HL-60 (cell line): ENCODE data around the gene MACROD1.

Experiments used
- DNase-seq, 2 experiments: peaks; one replicate each; pipeline ENCODE4 v3.0.0-alpha.2; 2010 to 2020; ENCODE audit warnings: low read depth in 1 of 2, low spot score in 1 of 2
- H3K27ac ChIP-seq: fragments of 250-450 bp; sonication (Bioruptor Pico); replicated peaks from 2 replicates; pipeline ENCODE4 v1.5.1; 2020; ENCODE audit warnings: mild to moderate bottlenecking, moderate library complexity
- H3K27me3 ChIP-seq: fragments of 250-450 bp; sonication (Bioruptor Pico); 2 replicates; pipeline ENCODE4 v1.5.1; 2021; ENCODE audit warnings: mild to moderate bottlenecking, moderate library complexity; ENCODE audit not compliant: insufficient read depth, poor library complexity, severe bottlenecking
- H3K4me3 ChIP-seq: replicated peaks from 2 replicates; pipeline ENCODE4 v1.5.1; 2011; ENCODE audit warnings: mild to moderate bottlenecking, control low read depth, low read length; ENCODE audit not compliant: insufficient read depth
- GABPA ChIP-seq: IDR thresholded peaks from 2 replicates; pipeline ENCODE4 v1.6.1; 2012; ENCODE audit warnings: low read depth
- POLR2AphosphoS5 ChIP-seq: IDR thresholded peaks from 2 replicates; pipeline ENCODE4 v1.6.1; 2012; ENCODE audit warnings: low read depth
- SPI1 ChIP-seq: IDR thresholded peaks from 2 replicates; pipeline ENCODE4 v1.6.1; 2012; ENCODE audit warnings: low read depth, mild to moderate bottlenecking, borderline replicate concordance
- TF ChIP-seq, protein P1 (sequence below): IDR thresholded peaks from 2 replicates; pipeline ENCODE4 v1.6.1; 2012; ENCODE audit warnings: low read depth; ENCODE audit not compliant: insufficient replicate concordance
- TF ChIP-seq, protein P2 (sequence below): IDR thresholded peaks from one replicate; pipeline ENCODE4 v1.5.1; 2011; ENCODE audit warnings: low read length, control low read depth, inconsistent platforms; ENCODE audit not compliant: insufficient read depth

Gene MACROD1

DNA sequence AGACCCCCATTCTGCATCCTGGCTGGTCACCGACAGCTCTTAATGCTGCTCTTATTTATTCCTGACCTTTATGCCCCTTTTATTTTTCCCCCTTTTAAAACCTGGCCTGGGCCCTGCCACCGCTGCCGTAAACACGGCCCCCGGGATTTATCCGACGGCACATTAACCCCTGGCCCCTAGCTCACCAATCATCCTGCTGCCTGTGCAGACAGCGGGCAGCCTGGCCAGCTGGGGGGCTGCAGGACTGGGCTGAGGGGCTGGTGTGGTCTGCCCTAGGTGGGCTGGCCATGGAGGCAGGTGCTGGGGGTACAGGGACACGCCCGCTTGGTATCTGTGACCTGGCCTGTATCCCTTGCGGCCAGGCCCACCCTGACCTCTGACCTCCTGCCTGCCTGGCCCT is 151.6 kb downstream of the MACROD1 start:
- Histone ChIP-seq H3K27me3 (no peaks in the 10 kb centered on the region), H3K27ac (no peak overlapping the region), H3K4me3 (no peak overlapping the region)
- DNase-seq = no peak
- TF ChIP-seq SPI1 (no peak), GABPA (no peak), POLR2AphosphoS5 (no peak)
- TF ChIP-seq, protein P1, sequence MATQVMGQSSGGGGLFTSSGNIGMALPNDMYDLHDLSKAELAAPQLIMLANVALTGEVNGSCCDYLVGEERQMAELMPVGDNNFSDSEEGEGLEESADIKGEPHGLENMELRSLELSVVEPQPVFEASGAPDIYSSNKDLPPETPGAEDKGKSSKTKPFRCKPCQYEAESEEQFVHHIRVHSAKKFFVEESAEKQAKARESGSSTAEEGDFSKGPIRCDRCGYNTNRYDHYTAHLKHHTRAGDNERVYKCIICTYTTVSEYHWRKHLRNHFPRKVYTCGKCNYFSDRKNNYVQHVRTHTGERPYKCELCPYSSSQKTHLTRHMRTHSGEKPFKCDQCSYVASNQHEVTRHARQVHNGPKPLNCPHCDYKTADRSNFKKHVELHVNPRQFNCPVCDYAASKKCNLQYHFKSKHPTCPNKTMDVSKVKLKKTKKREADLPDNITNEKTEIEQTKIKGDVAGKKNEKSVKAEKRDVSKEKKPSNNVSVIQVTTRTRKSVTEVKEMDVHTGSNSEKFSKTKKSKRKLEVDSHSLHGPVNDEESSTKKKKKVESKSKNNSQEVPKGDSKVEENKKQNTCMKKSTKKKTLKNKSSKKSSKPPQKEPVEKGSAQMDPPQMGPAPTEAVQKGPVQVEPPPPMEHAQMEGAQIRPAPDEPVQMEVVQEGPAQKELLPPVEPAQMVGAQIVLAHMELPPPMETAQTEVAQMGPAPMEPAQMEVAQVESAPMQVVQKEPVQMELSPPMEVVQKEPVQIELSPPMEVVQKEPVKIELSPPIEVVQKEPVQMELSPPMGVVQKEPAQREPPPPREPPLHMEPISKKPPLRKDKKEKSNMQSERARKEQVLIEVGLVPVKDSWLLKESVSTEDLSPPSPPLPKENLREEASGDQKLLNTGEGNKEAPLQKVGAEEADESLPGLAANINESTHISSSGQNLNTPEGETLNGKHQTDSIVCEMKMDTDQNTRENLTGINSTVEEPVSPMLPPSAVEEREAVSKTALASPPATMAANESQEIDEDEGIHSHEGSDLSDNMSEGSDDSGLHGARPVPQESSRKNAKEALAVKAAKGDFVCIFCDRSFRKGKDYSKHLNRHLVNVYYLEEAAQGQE = no peak
- TF ChIP-seq, protein P2, sequence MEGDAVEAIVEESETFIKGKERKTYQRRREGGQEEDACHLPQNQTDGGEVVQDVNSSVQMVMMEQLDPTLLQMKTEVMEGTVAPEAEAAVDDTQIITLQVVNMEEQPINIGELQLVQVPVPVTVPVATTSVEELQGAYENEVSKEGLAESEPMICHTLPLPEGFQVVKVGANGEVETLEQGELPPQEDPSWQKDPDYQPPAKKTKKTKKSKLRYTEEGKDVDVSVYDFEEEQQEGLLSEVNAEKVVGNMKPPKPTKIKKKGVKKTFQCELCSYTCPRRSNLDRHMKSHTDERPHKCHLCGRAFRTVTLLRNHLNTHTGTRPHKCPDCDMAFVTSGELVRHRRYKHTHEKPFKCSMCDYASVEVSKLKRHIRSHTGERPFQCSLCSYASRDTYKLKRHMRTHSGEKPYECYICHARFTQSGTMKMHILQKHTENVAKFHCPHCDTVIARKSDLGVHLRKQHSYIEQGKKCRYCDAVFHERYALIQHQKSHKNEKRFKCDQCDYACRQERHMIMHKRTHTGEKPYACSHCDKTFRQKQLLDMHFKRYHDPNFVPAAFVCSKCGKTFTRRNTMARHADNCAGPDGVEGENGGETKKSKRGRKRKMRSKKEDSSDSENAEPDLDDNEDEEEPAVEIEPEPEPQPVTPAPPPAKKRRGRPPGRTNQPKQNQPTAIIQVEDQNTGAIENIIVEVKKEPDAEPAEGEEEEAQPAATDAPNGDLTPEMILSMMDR = no peak

DNA sequence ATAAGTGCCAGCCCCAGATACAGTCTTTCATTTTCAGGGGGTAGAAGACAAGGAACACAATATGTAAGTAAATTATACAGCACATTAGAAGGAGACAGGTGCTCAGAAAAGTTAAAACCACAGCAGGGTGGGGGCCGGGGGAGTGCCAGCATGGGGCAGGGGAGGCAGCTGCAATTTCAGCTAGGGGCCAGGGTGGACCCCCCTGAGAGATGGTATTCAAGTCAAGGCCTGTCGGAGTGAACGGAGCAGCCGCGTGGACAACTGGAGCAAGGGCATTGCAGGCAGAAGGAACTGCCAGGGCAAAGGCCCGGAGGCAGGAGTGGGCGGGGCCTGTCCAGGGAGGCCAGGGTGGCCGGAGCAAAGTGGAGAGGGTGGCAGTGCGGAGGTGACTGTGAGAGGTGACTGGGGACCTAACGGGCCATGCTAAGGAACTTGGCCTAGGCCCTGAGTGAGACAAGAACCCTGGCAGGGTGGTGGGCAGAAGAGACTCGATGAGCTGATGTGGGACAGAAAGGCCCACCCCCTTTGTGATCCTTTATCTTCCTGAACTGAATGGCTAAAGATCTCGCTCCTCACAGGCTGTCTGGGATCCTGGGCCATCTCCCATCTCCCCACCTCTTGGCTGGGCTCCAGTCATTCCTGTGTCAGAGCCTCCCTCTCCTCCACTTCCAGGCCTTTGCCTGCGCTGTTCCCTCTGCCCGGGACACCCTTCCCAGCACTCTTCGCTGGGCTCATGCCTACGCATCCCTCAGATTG is 152.6 kb downstream of the MACROD1 start:
- no peak for DNase-seq
- Histone ChIP-seq H3K27me3 (no peaks in the 10 kb centered on the region), H3K27ac (no peak overlapping the region), H3K4me3 (no peak overlapping the region)
- no peak for TF ChIP-seq POLR2AphosphoS5
- TF ChIP-seq, protein P1 = no peak
- TF ChIP-seq SPI1 = no peak
- TF ChIP-seq, protein P2 = no peak
- no peak for TF ChIP-seq GABPA

DNA sequence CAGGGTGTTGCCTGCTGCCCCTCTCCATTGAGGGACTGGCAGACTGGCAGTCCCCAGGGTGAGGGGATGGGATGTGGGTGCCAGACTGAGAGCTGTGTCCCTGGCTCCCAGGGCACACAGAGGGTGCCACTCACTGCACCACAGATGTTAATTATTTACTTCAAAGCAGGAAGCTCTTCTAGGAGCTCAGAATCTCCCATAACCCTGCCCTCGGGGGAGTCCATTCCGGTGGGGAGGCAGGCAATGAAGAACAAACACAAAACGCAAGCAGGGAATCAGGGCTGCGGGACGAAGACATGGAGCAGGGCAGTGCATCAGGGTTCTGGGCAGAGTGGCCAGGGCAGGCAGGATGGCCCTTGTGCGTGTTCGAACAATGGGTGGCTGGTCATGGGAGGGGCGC is 154.5 kb downstream of the MACROD1 start:
- TF ChIP-seq GABPA (no peak), SPI1 (no peak), POLR2AphosphoS5 (no peak)
- TF ChIP-seq, protein P2 = no peak
- TF ChIP-seq, protein P1 = no peak
- no peak for DNase-seq
- H3K27me3 ChIP-seq = no peaks in the 10 kb centered on the region
- no peak overlapping the region for H3K4me3 ChIP-seq
- H3K27ac ChIP-seq = no peak overlapping the region
